Esophagus muscularis mucosa (tissue), 3 donors: ENCODE data around the gene PTPRB.

Experiments used
- CTCF ChIP-seq, 3 experiments: fragments of 200-600 bp in 2 of 3; fragments of 450-650 bp in 1 of 3; sonication (generic) in 2 of 3; IDR thresholded peaks; one replicate each; pipeline ENCODE4 v1.5.1; 2017 to 2019; ENCODE audit warnings: antibody characterized with exemption in 3 of 3, mild to moderate bottlenecking in 2 of 3, moderate library complexity in 1 of 3
- POLR2A ChIP-seq: fragments of 450-650 bp; IDR thresholded peaks from one replicate; pipeline ENCODE4 v1.6.1; 2017; ENCODE audit warnings: antibody characterized with exemption, moderate library complexity, mild to moderate bottlenecking, low read depth

GRCh38 chr12:70556179-70556869 lies 80.9 kb downstream of the PTPRB start:
- TF ChIP-seq CTCF (IDR thresholded peaks at IDR 0.05): no peak
- TF ChIP-seq POLR2A: no peak
